Germinal center (tissue), 1 donor: Measurements from ENCODE around the gene CCDC70.

Experiments
- DNase-seq: peaks from one replicate; pipeline ENCODE4 v3.0.0; 2012; ENCODE audit warnings: mixed read lengths, low spot score

Gene CCDC70

GRCh38 chr13:51829568-51829899 is 32.2 kb upstream of the CCDC70 start:
- no peak for DNase-seq

GRCh38 chr13:51831519-51831918 is 30.2 kb upstream of the CCDC70 start:
- no peak for DNase-seq

- DNase-seq: peak; percentile 89
Measured at GRCh38 chr13:51832471-51833152, 29.2 kb upstream of the CCDC70 start.

GRCh38 chr13:51833980-51834379 is 27.8 kb upstream of the CCDC70 start:
- no peak for DNase-seq

- DNase-seq: no peak
Measured at GRCh38 chr13:51834581-51835171, 27.1 kb upstream of the CCDC70 start.

- no peak for DNase-seq
Measured at GRCh38 chr13:51837016-51837415, 24.8 kb upstream of the CCDC70 start.

- no peak for DNase-seq
Measured at GRCh38 chr13:51838240-51838846, 23.4 kb upstream of the CCDC70 start.

- no peak for DNase-seq
Measured at GRCh38 chr13:51839711-51840540, 21.8 kb upstream of the CCDC70 start.

- no peak for DNase-seq
Measured at GRCh38 chr13:51840917-51841316, 20.9 kb upstream of the CCDC70 start.

- DNase-seq: no peak
Measured at GRCh38 chr13:51841732-51842131, 20.0 kb upstream of the CCDC70 start.

GRCh38 chr13:51843529-51843928 is 18.2 kb upstream of the CCDC70 start:
- DNase-seq: no peak

GRCh38 chr13:51844862-51845573 is 16.8 kb upstream of the CCDC70 start, which contains the start of gene TMEM272:
TSS of gene TMEM272 (minus strand) at chr13:51845177. CDS start at chr13:51838530, 6,647 bp downstream.
- DNase-seq: peak; percentile 84

- DNase-seq: no peak
Measured at GRCh38 chr13:51845574-51846318, 16.0 kb upstream of the CCDC70 start.

GRCh38 chr13:51846756-51847155 is 15.0 kb upstream of the CCDC70 start:
- no peak for DNase-seq

- DNase-seq: no peak
Measured at GRCh38 chr13:51848674-51849073, 13.1 kb upstream of the CCDC70 start.

GRCh38 chr13:51849145-51850101 is 12.3 kb upstream of the CCDC70 start:
- peak; percentile 64 for DNase-seq

GRCh38 chr13:51856027-51856736 is 5.6 kb upstream of the CCDC70 start:
- no peak for DNase-seq

- DNase-seq: no peak
Measured at GRCh38 chr13:51856998-51857397, 4.8 kb upstream of the CCDC70 start.
